ENCODE results near the gene MAP4K2.

Gene MAP4K2

GRCh38 chr11:64791781-64792291 lies 11.2 kb downstream of the MAP4K2 start:
- Histone ChIP-seq H3K4me1 (ENCODE audit: insufficient read depth, low read length, severe bottlenecking) (peaks cover 6% of the 10 kb centered on the region), H3F3A (ENCODE audit: insufficient read depth, low read length) (no peaks in the 10 kb centered on the region), H3K4me2 (ENCODE audit: low read length) (no peak overlapping the region), H3K79me2 (ENCODE audit: insufficient read depth, low read length) (no peaks in the 10 kb centered on the region), H4K20me1 (ENCODE audit: insufficient read depth, low read length) (no peaks in the 10 kb centered on the region), H3K27ac (ENCODE audit: low read depth, low read length, poor library complexity, severe bottlenecking) (no peak overlapping the region), H3K36me3 (ENCODE audit: insufficient read depth, low read length) (peaks cover 39% of the 10 kb centered on the region), H2AFZ (ENCODE audit: low read length) (no peak overlapping the region), H3K9me3 (ENCODE audit: low read length) (no peaks in the 10 kb centered on the region), H3K27me3 (ENCODE audit: insufficient read depth, low read length) (no peaks in the 10 kb centered on the region), H3K9ac (ENCODE audit: low read length) (no peak overlapping the region), H3K9me2 (ENCODE audit: low read depth, low read length) (no peaks in the 10 kb centered on the region), H3K4me3 (ENCODE audit: low read depth, low read length, poor library complexity, severe bottlenecking) (no peak overlapping the region)
- TF ChIP-seq EZH2 (IDR thresholded peaks at IDR 0.05; ENCODE audit: borderline replicate concordance, low read length) (no peak), CTCF (IDR thresholded peaks at IDR 0.05; ENCODE audit: low read length) (no peak)

GRCh38 chr11:64790205-64791095 lies 12.6 kb downstream of the MAP4K2 start:
- H4K20me1 ChIP-seq (ENCODE audit: insufficient read depth, low read length), result no peaks in the 10 kb centered on the region
- H3K9me2 ChIP-seq (ENCODE audit: low read depth, low read length), result no peaks in the 10 kb centered on the region
- H3K36me3 ChIP-seq (ENCODE audit: insufficient read depth, low read length), result peaks cover 31% of the 10 kb centered on the region; the same call in 1 of the 2 replicates
- no peaks in the 10 kb centered on the region for H3F3A ChIP-seq (ENCODE audit: insufficient read depth, low read length)
- no peaks in the 10 kb centered on the region for H3K27me3 ChIP-seq (ENCODE audit: insufficient read depth, low read length)
- no peak overlapping the region for H3K4me2 ChIP-seq (ENCODE audit: low read length)
- no peak overlapping the region for H3K4me3 ChIP-seq (ENCODE audit: low read depth, low read length, poor library complexity, severe bottlenecking)
- no peak for TF ChIP-seq EZH2 (IDR thresholded peaks at IDR 0.05; ENCODE audit: borderline replicate concordance, low read length)
- no peak for TF ChIP-seq CTCF (IDR thresholded peaks at IDR 0.05; ENCODE audit: low read length)
- H3K9ac ChIP-seq (ENCODE audit: low read length), result no peak overlapping the region
- H3K79me2 ChIP-seq (ENCODE audit: insufficient read depth, low read length), result no peaks in the 10 kb centered on the region
- H3K4me1 ChIP-seq (ENCODE audit: insufficient read depth, low read length, severe bottlenecking), result peaks cover 6% of the 10 kb centered on the region
- no peak overlapping the region for H2AFZ ChIP-seq (ENCODE audit: low read length)
- H3K9me3 ChIP-seq (ENCODE audit: low read length), result no peaks in the 10 kb centered on the region
- H3K27ac ChIP-seq (ENCODE audit: low read depth, low read length, poor library complexity, severe bottlenecking), result no peak overlapping the region

- no peaks in the 10 kb centered on the region for H3K9me2 ChIP-seq (ENCODE audit: low read depth, low read length)
- no peak overlapping the region for H3K4me3 ChIP-seq (ENCODE audit: low read depth, low read length, poor library complexity, severe bottlenecking)
- no peak overlapping the region for H3K27ac ChIP-seq (ENCODE audit: low read depth, low read length, poor library complexity, severe bottlenecking)
- no peaks in the 10 kb centered on the region for H3K27me3 ChIP-seq (ENCODE audit: insufficient read depth, low read length)
- H2AFZ ChIP-seq (ENCODE audit: low read length), result no peak overlapping the region
- H3F3A ChIP-seq (ENCODE audit: insufficient read depth, low read length), result no peaks in the 10 kb centered on the region
- H3K79me2 ChIP-seq (ENCODE audit: insufficient read depth, low read length), result no peaks in the 10 kb centered on the region
- H3K36me3 ChIP-seq (ENCODE audit: insufficient read depth, low read length), result peaks cover 31% of the 10 kb centered on the region; the same call in 1 of the 2 replicates
- no peaks in the 10 kb centered on the region for H3K9me3 ChIP-seq (ENCODE audit: low read length)
- H3K9ac ChIP-seq (ENCODE audit: low read length), result no peak overlapping the region
- H4K20me1 ChIP-seq (ENCODE audit: insufficient read depth, low read length), result no peaks in the 10 kb centered on the region
- TF ChIP-seq CTCF (IDR thresholded peaks at IDR 0.05; ENCODE audit: low read length) (no peak), EZH2 (IDR thresholded peaks at IDR 0.05; ENCODE audit: borderline replicate concordance, low read length) (no peak)
- peaks cover 6% of the 10 kb centered on the region for H3K4me1 ChIP-seq (ENCODE audit: insufficient read depth, low read length, severe bottlenecking)
- H3K4me2 ChIP-seq (ENCODE audit: low read length), result no peak overlapping the region
These were observed 13.4 kb downstream of the MAP4K2 start for GRCh38 chr11:64789331-64790204.
